Mucosa of rectum (tissue), 2 donors: ENCODE results near the gene UQCC2.

Experiments
- H3K27ac ChIP-seq, 2 donors: one replicate each; pipeline ENCODE4 v1.7.0; 2013; ENCODE audit warnings: inconsistent platforms in 2 of 2, low read depth in 2 of 2, low read length in 2 of 2
- H3K27me3 ChIP-seq, 2 donors: one replicate each; pipeline ENCODE4 v1.7.0; 2013; ENCODE audit warnings: low read length in 2 of 2; ENCODE audit not compliant: control insufficient read depth in 2 of 2, insufficient read depth in 2 of 2
- H3K36me3 ChIP-seq, 2 donors: one replicate each; pipeline ENCODE4 v1.7.0; 2013; ENCODE audit warnings: low read length in 2 of 2; ENCODE audit not compliant: control insufficient read depth in 2 of 2, insufficient read depth in 2 of 2
- H3K4me1 ChIP-seq, 2 donors: one replicate each; pipeline ENCODE4 v1.7.0; 2013; ENCODE audit warnings: low read length in 2 of 2, mild to moderate bottlenecking in 1 of 2; ENCODE audit not compliant: control insufficient read depth in 2 of 2, insufficient read depth in 2 of 2
- H3K4me3 ChIP-seq, 2 donors: one replicate each; pipeline ENCODE4 v1.7.0; 2013; ENCODE audit warnings: low read length in 2 of 2
- H3K9ac ChIP-seq, 2 donors: one replicate each; pipeline ENCODE4 v1.7.0; 2013; ENCODE audit warnings: low read length in 2 of 2, low read depth in 1 of 2, mild to moderate bottlenecking in 1 of 2
- H3K9me3 ChIP-seq, 2 donors: one replicate each; pipeline ENCODE4 v1.7.0; 2013; ENCODE audit warnings: low read length in 2 of 2; ENCODE audit not compliant: control insufficient read depth in 2 of 2
- donor health status: healthy.
- donor health status: Normal muscosa, but diverticular disease.

The UQCC2 gene

GRCh38 chr6:33698494-33698893, 13.0 kb downstream of the UQCC2 start:
- no peak overlapping the region for H3K9ac ChIP-seq
- peaks cover 0 to 16% of the 10 kb centered on the region in 2 donors for H3K4me1 ChIP-seq
- no peak overlapping the region for H3K27ac ChIP-seq
- no peaks in the 10 kb centered on the region for H3K27me3 ChIP-seq
- H3K36me3 ChIP-seq, result peaks cover 34 to 39% of the 10 kb centered on the region in 2 donors
- H3K9me3 ChIP-seq, result no peaks in the 10 kb centered on the region
- H3K4me3 ChIP-seq, result no peak overlapping the region

- Histone ChIP-seq H3K9me3 (no peaks in the 10 kb centered on the region), H3K4me1 (peaks cover 0 to 22% of the 10 kb centered on the region in 2 donors), H3K36me3 (peaks cover 38 to 43% of the 10 kb centered on the region in 2 donors), H3K27ac (no peak overlapping the region), H3K27me3 (no peaks in the 10 kb centered on the region), H3K4me3 (no peak overlapping the region), H3K9ac (no peak overlapping the region)
Measured at GRCh38 chr6:33697845-33698244, 13.7 kb downstream of the UQCC2 start.

- Histone ChIP-seq H3K9me3 (no peaks in the 10 kb centered on the region), H3K4me3 (no peak overlapping the region), H3K27ac (peak overlapping the region in 1 of 2 donors; percentile 39), H3K4me1 (peaks cover 0 to 23% of the 10 kb centered on the region in 2 donors), H3K27me3 (no peaks in the 10 kb centered on the region), H3K9ac (no peak overlapping the region), H3K36me3 (peaks cover 44 to 47% of the 10 kb centered on the region in 2 donors)
Measured at GRCh38 chr6:33696548-33697518, 14.7 kb downstream of the UQCC2 start.

DNA sequence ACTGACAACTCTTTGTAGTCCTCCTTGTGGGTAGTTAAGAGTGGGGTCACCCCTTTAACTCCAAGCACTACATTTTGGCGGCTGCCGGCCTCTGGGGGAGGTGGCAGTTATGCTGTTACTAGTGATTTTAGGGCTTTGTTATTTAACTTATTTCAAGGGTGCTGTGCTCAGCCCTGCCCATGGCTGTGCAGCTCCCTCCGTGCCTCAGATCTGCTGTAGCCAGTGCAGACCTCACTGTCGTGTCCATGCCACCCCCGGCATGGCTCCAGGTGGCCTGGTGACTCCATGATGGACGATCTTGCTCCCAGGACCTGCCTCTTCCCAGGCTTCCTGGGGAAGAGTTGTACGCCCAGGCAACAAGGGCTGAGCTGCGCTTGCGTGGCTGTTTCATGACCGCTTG, 15.4 kb downstream of the UQCC2 start:
- Histone ChIP-seq H3K9me3 (no peaks in the 10 kb centered on the region), H3K9ac (no peak overlapping the region), H3K36me3 (peaks cover 52 to 55% of the 10 kb centered on the region in 2 donors), H3K27ac (peak overlapping the region in 1 of 2 donors; percentile 1), H3K27me3 (no peaks in the 10 kb centered on the region), H3K4me3 (no peak overlapping the region), H3K4me1 (peaks cover 0 to 23% of the 10 kb centered on the region in 2 donors)

DNA sequence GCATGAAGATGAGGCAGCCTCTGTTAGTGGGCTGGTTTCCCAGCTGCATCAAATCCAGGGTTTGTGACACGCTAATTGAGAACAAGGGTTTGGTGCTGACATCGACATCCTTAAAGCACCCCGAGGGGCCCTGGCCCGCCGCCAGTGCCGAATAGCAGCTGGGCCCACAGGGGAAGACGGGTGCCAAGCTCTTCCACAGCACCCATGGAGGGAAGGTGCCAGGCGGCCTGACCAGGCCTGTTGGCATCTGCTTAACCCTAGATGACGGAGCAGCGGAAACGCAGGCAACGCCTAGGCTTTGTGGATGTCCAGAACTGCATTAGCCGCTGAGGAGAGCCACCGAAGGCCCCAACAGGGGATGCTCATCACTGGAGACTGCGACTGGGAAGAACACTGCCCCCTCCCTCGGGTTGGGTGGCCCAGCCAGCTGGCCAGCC, 16.0 kb downstream of the UQCC2 start:
- H3K9ac ChIP-seq, result no peak overlapping the region
- no peak overlapping the region for H3K4me3 ChIP-seq
- H3K9me3 ChIP-seq, result no peaks in the 10 kb centered on the region
- no peak overlapping the region for H3K27ac ChIP-seq
- peaks cover 0 to 23% of the 10 kb centered on the region in 2 donors for H3K4me1 ChIP-seq
- no peaks in the 10 kb centered on the region for H3K27me3 ChIP-seq
- peaks cover 57 to 59% of the 10 kb centered on the region in 2 donors for H3K36me3 ChIP-seq

DNA sequence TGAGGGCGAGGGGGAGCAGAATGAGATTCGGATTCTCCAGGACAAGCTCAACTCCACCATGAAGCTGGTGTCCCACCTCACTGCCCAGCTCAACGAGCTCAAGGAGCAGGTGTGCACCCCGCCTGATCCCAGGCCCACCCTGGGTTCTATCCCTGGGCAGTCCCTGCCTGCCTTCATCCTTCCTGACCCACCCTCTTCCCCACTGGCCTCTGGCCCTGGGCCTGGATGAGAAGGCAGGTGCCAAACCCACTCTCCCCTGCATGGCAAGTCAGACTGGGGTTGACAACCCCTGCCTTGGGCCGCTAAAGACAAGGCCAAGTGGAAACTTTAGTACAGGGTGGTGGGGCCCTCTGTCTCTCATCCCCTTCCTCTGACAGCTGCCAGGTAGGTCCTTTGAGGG, 16.5 kb downstream of the UQCC2 start:
- Histone ChIP-seq H3K9me3 (no peaks in the 10 kb centered on the region), H3K27me3 (no peaks in the 10 kb centered on the region), H3K4me1 (peaks cover 0 to 20% of the 10 kb centered on the region in 2 donors), H3K36me3 (peaks cover 62% of the 10 kb centered on the region in 2 donors), H3K27ac (peak overlapping the region in 1 of 2 donors; percentile 23), H3K9ac (no peak overlapping the region), H3K4me3 (no peak overlapping the region)

DNA sequence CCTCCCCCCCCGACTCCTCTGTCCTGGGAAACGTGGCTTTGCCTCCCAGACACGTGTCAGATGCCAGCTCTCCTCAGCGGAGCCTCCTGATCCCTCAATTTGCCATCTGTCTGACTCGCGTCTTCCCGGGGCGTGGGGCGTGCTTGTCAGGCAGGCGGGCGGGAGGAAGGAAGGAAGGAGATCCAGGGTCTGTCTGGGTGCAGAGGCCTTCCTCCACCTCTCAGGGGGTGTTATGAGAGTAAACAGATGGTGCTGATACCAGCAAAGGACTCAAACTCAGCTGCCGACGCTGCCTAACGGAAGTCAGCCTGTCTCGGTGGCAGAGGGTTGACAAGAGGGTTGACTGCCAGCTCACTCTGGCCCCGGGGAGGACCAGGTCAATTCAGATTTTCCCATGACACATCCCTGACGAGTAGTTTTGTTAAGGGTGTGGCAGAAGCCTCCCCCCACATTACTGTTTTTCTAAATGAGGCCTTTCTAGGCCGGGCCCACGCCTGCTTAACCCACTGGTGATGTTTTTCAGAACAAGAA, 17.0 kb downstream of the UQCC2 start:
- H3K27ac ChIP-seq, result peak overlapping the region in 1 of 2 donors; percentile 23
- peaks cover 0 to 20% of the 10 kb centered on the region in 2 donors for H3K4me1 ChIP-seq
- H3K36me3 ChIP-seq, result peaks cover 67 to 68% of the 10 kb centered on the region in 2 donors
- H3K4me3 ChIP-seq, result no peak overlapping the region
- H3K9me3 ChIP-seq, result no peaks in the 10 kb centered on the region
- H3K9ac ChIP-seq, result no peak overlapping the region
- H3K27me3 ChIP-seq, result no peaks in the 10 kb centered on the region

- H3K9ac ChIP-seq, result peak overlapping the region in 1 of 2 donors; percentile 8
- H3K4me1 ChIP-seq, result peaks cover 0 to 20% of the 10 kb centered on the region in 2 donors
- peaks cover 75% of the 10 kb centered on the region in 2 donors for H3K36me3 ChIP-seq
- no peaks in the 10 kb centered on the region for H3K9me3 ChIP-seq
- no peak overlapping the region for H3K4me3 ChIP-seq
- H3K27me3 ChIP-seq, result no peaks in the 10 kb centered on the region
- H3K27ac ChIP-seq, result peak overlapping the region in 1 of 2 donors; percentile 6
Measured at GRCh38 chr6:33693186-33694105, 18.1 kb downstream of the UQCC2 start.

GRCh38 chr6:33692760-33693158, 18.7 kb downstream of the UQCC2 start:
- peaks cover 75 to 78% of the 10 kb centered on the region in 2 donors for H3K36me3 ChIP-seq
- no peaks in the 10 kb centered on the region for H3K9me3 ChIP-seq
- H3K9ac ChIP-seq, result no peak overlapping the region
- H3K4me3 ChIP-seq, result no peak overlapping the region
- H3K27me3 ChIP-seq, result no peaks in the 10 kb centered on the region
- peak overlapping the region in 1 of 2 donors; percentile 43 for H3K27ac ChIP-seq
- peaks cover 0 to 20% of the 10 kb centered on the region in 2 donors for H3K4me1 ChIP-seq
